CD4-positive, alpha-beta T cell treated with Interleukin-10 for 1 hour (primary cell): ENCODE results near the gene EVI5L.

Experiments used
- DNase-seq: peaks from one replicate; pipeline ENCODE4 v3.0.0-alpha.2; 2020

The EVI5L gene

GRCh38 chr19:7818806-7819205 lies 11.2 kb upstream of the EVI5L start:
- DNase-seq, result no peak

GRCh38 chr19:7819337-7819736 lies 10.7 kb upstream of the EVI5L start:
- DNase-seq, result no peak

GRCh38 chr19:7820588-7820987 lies 9.4 kb upstream of the EVI5L start:
- DNase-seq, result no peak

GRCh38 chr19:7822910-7823515 lies 7.0 kb upstream of the EVI5L start:
- no peak for DNase-seq

GRCh38 chr19:7823686-7824301 lies 6.2 kb upstream of the EVI5L start:
- DNase-seq, result no peak

- no peak for DNase-seq
Observed at GRCh38 chr19:7829166-7829520, 875 bp upstream of the EVI5L start.

GRCh38 chr19:7830272-7830771 lies 304 bp downstream of the EVI5L start:
- no peak for DNase-seq

GRCh38 chr19:7830823-7831222 lies 805 bp downstream of the EVI5L start:
- DNase-seq, result no peak

- no peak for DNase-seq
Observed at GRCh38 chr19:7831452-7831851, 1.4 kb downstream of the EVI5L start.

GRCh38 chr19:7832009-7832408 lies 2.0 kb downstream of the EVI5L start:
- no peak for DNase-seq

- DNase-seq, result no peak
Observed at GRCh38 chr19:7832781-7833180, 2.8 kb downstream of the EVI5L start.

GRCh38 chr19:7833225-7834099 lies 3.4 kb downstream of the EVI5L start:
- no peak for DNase-seq

GRCh38 chr19:7839476-7839875 lies 9.5 kb downstream of the EVI5L start:
- DNase-seq, result no peak

- no peak for DNase-seq
Observed at GRCh38 chr19:7840629-7841028, 10.6 kb downstream of the EVI5L start.

- no peak for DNase-seq
Observed at GRCh38 chr19:7841751-7842660, 12.0 kb downstream of the EVI5L start.

- no peak for DNase-seq
Observed at GRCh38 chr19:7842661-7843294, 12.8 kb downstream of the EVI5L start.

GRCh38 chr19:7843521-7843920 lies 13.5 kb downstream of the EVI5L start:
- no peak for DNase-seq

GRCh38 chr19:7844405-7844804 lies 14.4 kb downstream of the EVI5L start:
- no peak for DNase-seq

- DNase-seq, result no peak
Observed at GRCh38 chr19:7844951-7845350, 14.9 kb downstream of the EVI5L start.

- no peak for DNase-seq
Observed at GRCh38 chr19:7845390-7846154, 15.6 kb downstream of the EVI5L start.

- DNase-seq, result no peak
Observed at GRCh38 chr19:7846155-7846646, 16.2 kb downstream of the EVI5L start.
